Measurements from ENCODE around the gene TCERG1L.

DNA sequence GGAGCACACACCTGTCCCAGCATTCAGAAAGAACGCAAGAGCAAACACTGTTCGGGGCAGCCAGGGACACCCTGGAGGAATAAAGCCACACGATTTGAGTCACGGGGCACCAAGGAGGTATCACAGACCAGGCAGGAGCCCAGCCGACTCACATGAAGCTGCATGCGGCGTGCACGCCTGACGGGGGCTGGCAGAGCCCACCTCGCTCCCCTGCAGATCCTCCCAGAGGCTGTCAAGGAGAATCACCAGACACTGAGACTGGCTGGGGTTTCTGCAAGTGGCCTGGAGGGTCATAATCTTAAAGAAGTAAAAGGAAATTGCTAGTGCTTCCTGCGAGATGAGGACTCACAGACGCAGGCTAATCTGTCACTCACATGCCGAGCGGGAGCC is 61.6 kb downstream of the TCERG1L start:
- TF ChIP-seq GATA3 (IDR thresholded peaks at IDR 0.05; ENCODE audit: low read depth, low read length) (no peak), GATA2 (IDR thresholded peaks at IDR 0.05; ENCODE audit: low read depth, low read length) (no peak)
